H9 (cell line): ENCODE results near the gene MYOM3. TPM values are rescaled to one million over a fixed set of nuclear protein-coding genes. Genes with fewer than 3 reads are reported as not detected.

Experiments used
- DNase-seq: peaks from one replicate; pipeline ENCODE4 v3.0.0-alpha.2; 2017
- H2AFZ ChIP-seq: one replicate; pipeline ENCODE4 v1.6.1; 2013; ENCODE audit warnings: mild to moderate bottlenecking, low read length, control low read depth, moderate library complexity
- H2AK5ac ChIP-seq: 2 replicates; pipeline ENCODE4 v1.6.1; 2013; ENCODE audit warnings: low read length, control low read depth, mixed read lengths; ENCODE audit not compliant: insufficient read length
- H2BK120ac ChIP-seq: one replicate; pipeline ENCODE4 v1.6.1; 2013; ENCODE audit warnings: low read depth, mild to moderate bottlenecking, low read length, control low read depth, inconsistent platforms; ENCODE audit not compliant: poor library complexity, severe bottlenecking
- H2BK12ac ChIP-seq: 2 replicates; pipeline ENCODE4 v1.6.1; 2013; ENCODE audit warnings: low read length, control low read depth, mixed read lengths, low read depth; ENCODE audit not compliant: insufficient read length
- H2BK15ac ChIP-seq: 2 replicates; pipeline ENCODE4 v1.6.1; 2013; ENCODE audit warnings: low read depth, low read length, control low read depth
- H2BK20ac ChIP-seq: one replicate; pipeline ENCODE4 v1.6.1; 2013; ENCODE audit warnings: low read depth, mild to moderate bottlenecking, low read length, control low read depth, inconsistent platforms; ENCODE audit not compliant: poor library complexity, severe bottlenecking
- H2BK5ac ChIP-seq: 2 replicates; pipeline ENCODE4 v1.6.1; 2013; ENCODE audit warnings: low read length, control low read depth, mixed read lengths; ENCODE audit not compliant: insufficient read length
- H3K14ac ChIP-seq: 2 replicates; pipeline ENCODE4 v1.6.1; 2013; ENCODE audit warnings: low read length, control low read depth; ENCODE audit not compliant: insufficient read depth
- H3K18ac ChIP-seq: 2 replicates; pipeline ENCODE4 v1.6.1; 2013; ENCODE audit warnings: low read depth, mild to moderate bottlenecking, mixed read lengths, low read length, control low read depth; ENCODE audit not compliant: insufficient read length
- H3K23ac ChIP-seq: 2 replicates; pipeline ENCODE4 v1.6.1; 2013; ENCODE audit warnings: low read length, control low read depth, mixed read lengths, low read depth; ENCODE audit not compliant: insufficient read length
- H3K23me2 ChIP-seq: 2 replicates; pipeline ENCODE4 v1.6.1; 2013; ENCODE audit warnings: low read depth, mild to moderate bottlenecking, mixed read lengths, low read length, control low read depth; ENCODE audit not compliant: insufficient read length, poor library complexity, severe bottlenecking
- H3K27ac ChIP-seq: 2 replicates; pipeline ENCODE4 v1.5.1; 2013; ENCODE audit warnings: low read length, control low read depth, mixed read lengths, low read depth; ENCODE audit not compliant: insufficient read length
- H3K27me3 ChIP-seq: 2 replicates; pipeline ENCODE4 v1.6.1; 2013; ENCODE audit warnings: low read length, control low read depth, inconsistent platforms; ENCODE audit not compliant: insufficient read depth
- H3K4ac ChIP-seq: 2 replicates; pipeline ENCODE4 v1.6.1; 2013; ENCODE audit warnings: low read depth, mild to moderate bottlenecking, control low read depth, inconsistent platforms, low read length, moderate library complexity
- H3K4me1 ChIP-seq: 2 replicates; pipeline ENCODE4 v1.6.1; 2013; ENCODE audit warnings: low read length, control low read depth, inconsistent platforms; ENCODE audit not compliant: insufficient read depth
- H3K4me2 ChIP-seq: 2 replicates; pipeline ENCODE4 v1.6.1; 2013; ENCODE audit warnings: low read length, control low read depth, mixed read lengths; ENCODE audit not compliant: insufficient read length, insufficient read depth
- H3K56ac ChIP-seq: 2 replicates; pipeline ENCODE4 v1.6.1; 2013; ENCODE audit warnings: low read depth, mild to moderate bottlenecking, mixed read lengths, low read length, control low read depth; ENCODE audit not compliant: insufficient read length
- H3K79me1 ChIP-seq: 2 replicates; pipeline ENCODE4 v1.6.1; 2013; ENCODE audit warnings: low read depth, mild to moderate bottlenecking, moderate library complexity, low read length, control low read depth, inconsistent platforms; ENCODE audit not compliant: insufficient read depth, poor library complexity, severe bottlenecking
- H3K79me2 ChIP-seq: 2 replicates; pipeline ENCODE4 v1.6.1; 2013; ENCODE audit warnings: low read length, control low read depth, inconsistent platforms; ENCODE audit not compliant: insufficient read depth
- H3K9ac ChIP-seq: 2 replicates; pipeline ENCODE4 v1.6.1; 2013; ENCODE audit warnings: low read length, control low read depth, mixed read lengths; ENCODE audit not compliant: insufficient read length; ENCODE audit errors: extremely low read depth
- H3K9me3 ChIP-seq: one replicate; pipeline ENCODE4 v1.6.1; 2013; ENCODE audit warnings: low read depth, low read length, inconsistent platforms; ENCODE audit not compliant: control insufficient read depth
- H3T11ph ChIP-seq: one replicate; pipeline ENCODE4 v1.6.1; 2013; ENCODE audit warnings: mild to moderate bottlenecking, low read length, control low read depth, inconsistent platforms
- H4K20me1 ChIP-seq: one replicate; pipeline ENCODE4 v1.6.1; 2013; ENCODE audit not compliant: control insufficient read depth, insufficient read length, insufficient read depth
- H4K5ac ChIP-seq: 2 replicates; pipeline ENCODE4 v1.6.1; 2013; ENCODE audit warnings: low read depth, mild to moderate bottlenecking, mixed read lengths, low read length, control low read depth; ENCODE audit not compliant: insufficient read length
- H4K8ac ChIP-seq: replicated peaks from 2 replicates; pipeline ENCODE4 v1.6.1; 2013; ENCODE audit warnings: low read length, control low read depth, mixed read lengths, low read depth; ENCODE audit not compliant: insufficient read length
- H4K91ac ChIP-seq: 2 replicates; pipeline ENCODE4 v1.6.1; 2013; ENCODE audit warnings: low read depth, mild to moderate bottlenecking, moderate library complexity, mixed read lengths, low read length, control low read depth; ENCODE audit not compliant: insufficient read length
- H3K27ac Mint-ChIP-seq, 3 experiments: 2 replicates in 2 of 3; 3 replicates in 1 of 3; pipeline ENCODE4 v1.8.0; 2020 to 2021; ENCODE audit warnings: mixed read lengths in 3 of 3, mild to moderate bottlenecking in 1 of 3, moderate library complexity in 1 of 3
- H3K27me3 Mint-ChIP-seq: 2 replicates; pipeline ENCODE4 v1.8.0; 2021; ENCODE audit warnings: low read depth, mild to moderate bottlenecking, moderate library complexity, mixed read lengths
- H3K36me3 Mint-ChIP-seq, 3 experiments: 2 replicates in 2 of 3; 3 replicates in 1 of 3; pipeline ENCODE4 v1.8.0; 2020 to 2021; ENCODE audit warnings: low read depth in 3 of 3, mixed read lengths in 3 of 3; ENCODE audit not compliant: insufficient read depth in 1 of 3
- H3K4me1 Mint-ChIP-seq, 2 experiments: 2 replicates each; pipeline ENCODE4 v1.8.0; 2020; ENCODE audit warnings: mixed read lengths in 2 of 2
- H3K4me3 Mint-ChIP-seq, 2 experiments: 2 replicates in 1 of 2; 3 replicates in 1 of 2; pipeline ENCODE4 v1.8.0; 2020 to 2021; ENCODE audit warnings: mild to moderate bottlenecking in 2 of 2, mixed read lengths in 2 of 2, moderate library complexity in 1 of 2
- H3K9me3 Mint-ChIP-seq, 2 experiments: 2 replicates in 1 of 2; 3 replicates in 1 of 2; pipeline ENCODE4 v1.8.0; 2020; ENCODE audit warnings: mild to moderate bottlenecking in 2 of 2, mixed read lengths in 2 of 2, moderate library complexity in 1 of 2
- WGBS: extraction: QIAGEN DNeasy Blood & Tissue Kit; methylation state at CpG from one replicate; pipeline ENCODE4 v1.1.7; 2013; ENCODE audit warnings: missing lambda C conversion rate, low lambda C conversion rate, mixed read lengths; ENCODE audit not compliant: insufficient read length; ENCODE audit errors: extremely low coverage; 5-methylcytosine and 5-hydroxymethylcytosine counted together
- total RNA-seq: library from RNA; stranded (reverse); gene quantifications from 2 replicates; pipeline ENCODE4 v1.2.1, GENCODE V29; 2021
- TF ChIP-seq, protein P1 (sequence below): fragments of 200-600 bp; sonication (generic); conservative IDR thresholded peaks from 3 replicates; pipeline ENCODE4 v1.8.0; 2021; ENCODE audit warnings: antibody characterized with exemption, mild to moderate bottlenecking

MYOM3 gene
- total RNA-seq, 1 experiment from 2014 or later = 0.11 TPM

GRCh38 chr1:24062221-24062620 lies 49.7 kb downstream of the MYOM3 start:
- no peak for DNase-seq
- no peaks in the 10 kb centered on the region for H3K4me1 Mint-ChIP-seq

More at GRCh38 chr1:24062221-24062620, 49.7 kb downstream of the MYOM3 start:
- H3K79me1 ChIP-seq = no peaks in the 10 kb centered on the region
- no CpG with 5 or more reads among the region's 2 CpGs for WGBS
- no peak overlapping the region for H3T11ph ChIP-seq
- no peak overlapping the region for H2BK20ac ChIP-seq
- H2AK5ac ChIP-seq = no peak overlapping the region
- H3K79me2 ChIP-seq = no peaks in the 10 kb centered on the region
- H2AFZ ChIP-seq = no peak overlapping the region
- H3K14ac ChIP-seq = no peak overlapping the region
- H3K36me3 Mint-ChIP-seq = no peaks in the 10 kb centered on the region; a peak in 1 of 7 replicates
- peaks cover 4% of the 10 kb centered on the region for H3K27me3 Mint-ChIP-seq
- no peak overlapping the region for H4K91ac ChIP-seq
- H3K56ac ChIP-seq = no peak overlapping the region
- H3K18ac ChIP-seq = no peak overlapping the region
- no peak overlapping the region for H2BK12ac ChIP-seq
- no peak overlapping the region for H3K27ac ChIP-seq
- no peak overlapping the region for H3K9ac ChIP-seq
- H3K4me1 ChIP-seq = no peaks in the 10 kb centered on the region
- H3K4me2 ChIP-seq = no peak overlapping the region
- H3K9me3 ChIP-seq = no peaks in the 10 kb centered on the region
- no peak overlapping the region for H2BK5ac ChIP-seq
- no peak overlapping the region for H3K23ac ChIP-seq
- H3K27ac Mint-ChIP-seq = no peak overlapping the region
- H4K8ac ChIP-seq = no peak overlapping the region
- H3K9me3 Mint-ChIP-seq = peaks cover 5 to 10% of the 10 kb centered on the region in 2 experiments; a peak in 2 of 5 replicates
- no peaks in the 10 kb centered on the region for H4K20me1 ChIP-seq
- H4K5ac ChIP-seq = no peak overlapping the region
- no peak overlapping the region for H3K4me3 Mint-ChIP-seq
- H2BK15ac ChIP-seq = no peak overlapping the region
- TF ChIP-seq, protein P1, sequence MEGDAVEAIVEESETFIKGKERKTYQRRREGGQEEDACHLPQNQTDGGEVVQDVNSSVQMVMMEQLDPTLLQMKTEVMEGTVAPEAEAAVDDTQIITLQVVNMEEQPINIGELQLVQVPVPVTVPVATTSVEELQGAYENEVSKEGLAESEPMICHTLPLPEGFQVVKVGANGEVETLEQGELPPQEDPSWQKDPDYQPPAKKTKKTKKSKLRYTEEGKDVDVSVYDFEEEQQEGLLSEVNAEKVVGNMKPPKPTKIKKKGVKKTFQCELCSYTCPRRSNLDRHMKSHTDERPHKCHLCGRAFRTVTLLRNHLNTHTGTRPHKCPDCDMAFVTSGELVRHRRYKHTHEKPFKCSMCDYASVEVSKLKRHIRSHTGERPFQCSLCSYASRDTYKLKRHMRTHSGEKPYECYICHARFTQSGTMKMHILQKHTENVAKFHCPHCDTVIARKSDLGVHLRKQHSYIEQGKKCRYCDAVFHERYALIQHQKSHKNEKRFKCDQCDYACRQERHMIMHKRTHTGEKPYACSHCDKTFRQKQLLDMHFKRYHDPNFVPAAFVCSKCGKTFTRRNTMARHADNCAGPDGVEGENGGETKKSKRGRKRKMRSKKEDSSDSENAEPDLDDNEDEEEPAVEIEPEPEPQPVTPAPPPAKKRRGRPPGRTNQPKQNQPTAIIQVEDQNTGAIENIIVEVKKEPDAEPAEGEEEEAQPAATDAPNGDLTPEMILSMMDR = no peak
- H3K23me2 ChIP-seq = no peaks in the 10 kb centered on the region
- H2BK120ac ChIP-seq = no peak overlapping the region
- no peak overlapping the region for H3K4ac ChIP-seq
- H3K27me3 ChIP-seq = no peaks in the 10 kb centered on the region
